ENCODE results near the gene USP36.

The USP36 gene

GRCh38 chr17:78808163-78808562 lies 32.5 kb downstream of the USP36 start:
- no peak for DNase-seq

- DNase-seq = peak in 1 of 5 experiments; percentile 71
Measured at GRCh38 chr17:78806451-78806850, 34.2 kb downstream of the USP36 start.

- peak in 4 of 5 experiments; percentile 47 to 92 (median 64) for DNase-seq
Measured at GRCh38 chr17:78805301-78805700, 35.3 kb downstream of the USP36 start.

- DNase-seq = peak in 1 of 5 experiments; percentile 43
Measured at GRCh38 chr17:78804777-78805176, 35.8 kb downstream of the USP36 start.

GRCh38 chr17:78803186-78803845 lies 37.3 kb downstream of the USP36 start:
- peak in 1 of 5 experiments; percentile 47 for DNase-seq

- no peak for DNase-seq
Measured at GRCh38 chr17:78802459-78802858, 38.2 kb downstream of the USP36 start.

GRCh38 chr17:78802008-78802407 lies 38.6 kb downstream of the USP36 start:
- no peak for DNase-seq

- no peak for DNase-seq
Measured at GRCh38 chr17:78800132-78800931, 40.3 kb downstream of the USP36 start.

GRCh38 chr17:78798695-78799559 lies 41.7 kb downstream of the USP36 start:
- DNase-seq = peak in 1 of 5 experiments; percentile 56

GRCh38 chr17:78797691-78798585 lies 42.7 kb downstream of the USP36 start:
- no peak for DNase-seq

- no peak for DNase-seq
Measured at GRCh38 chr17:78797213-78797612, 43.4 kb downstream of the USP36 start.

- DNase-seq = no peak
Measured at GRCh38 chr17:78796517-78796900, 44.1 kb downstream of the USP36 start.

GRCh38 chr17:78795861-78796516 lies 44.6 kb downstream of the USP36 start:
- DNase-seq = no peak

GRCh38 chr17:78794864-78795640 lies 45.6 kb downstream of the USP36 start:
- no peak for DNase-seq

- no peak for DNase-seq
Measured at GRCh38 chr17:78794399-78794798, 46.2 kb downstream of the USP36 start.

- no peak for DNase-seq
Measured at GRCh38 chr17:78793968-78794367, 46.6 kb downstream of the USP36 start.

GRCh38 chr17:78793415-78793814 lies 47.2 kb downstream of the USP36 start:
- no peak for DNase-seq

GRCh38 chr17:78791840-78792709 lies 48.5 kb downstream of the USP36 start:
- DNase-seq = no peak

- no peak for DNase-seq
Measured at GRCh38 chr17:78790552-78790951, 50.1 kb downstream of the USP36 start.

All from T-helper 2 cell (primary cell).